ENCODE data around the gene KCNH4. TPM values are rescaled to one million over a fixed set of nuclear protein-coding genes. Genes with fewer than 3 reads are reported as not detected.

KCNH4 gene
- total and polyA plus RNA-seq, 2 of the 13 experiments (the other 11 are each of a cell fraction or from before 2014, with no cell fraction given), result 0.01 to 0.09 TPM

DNA sequence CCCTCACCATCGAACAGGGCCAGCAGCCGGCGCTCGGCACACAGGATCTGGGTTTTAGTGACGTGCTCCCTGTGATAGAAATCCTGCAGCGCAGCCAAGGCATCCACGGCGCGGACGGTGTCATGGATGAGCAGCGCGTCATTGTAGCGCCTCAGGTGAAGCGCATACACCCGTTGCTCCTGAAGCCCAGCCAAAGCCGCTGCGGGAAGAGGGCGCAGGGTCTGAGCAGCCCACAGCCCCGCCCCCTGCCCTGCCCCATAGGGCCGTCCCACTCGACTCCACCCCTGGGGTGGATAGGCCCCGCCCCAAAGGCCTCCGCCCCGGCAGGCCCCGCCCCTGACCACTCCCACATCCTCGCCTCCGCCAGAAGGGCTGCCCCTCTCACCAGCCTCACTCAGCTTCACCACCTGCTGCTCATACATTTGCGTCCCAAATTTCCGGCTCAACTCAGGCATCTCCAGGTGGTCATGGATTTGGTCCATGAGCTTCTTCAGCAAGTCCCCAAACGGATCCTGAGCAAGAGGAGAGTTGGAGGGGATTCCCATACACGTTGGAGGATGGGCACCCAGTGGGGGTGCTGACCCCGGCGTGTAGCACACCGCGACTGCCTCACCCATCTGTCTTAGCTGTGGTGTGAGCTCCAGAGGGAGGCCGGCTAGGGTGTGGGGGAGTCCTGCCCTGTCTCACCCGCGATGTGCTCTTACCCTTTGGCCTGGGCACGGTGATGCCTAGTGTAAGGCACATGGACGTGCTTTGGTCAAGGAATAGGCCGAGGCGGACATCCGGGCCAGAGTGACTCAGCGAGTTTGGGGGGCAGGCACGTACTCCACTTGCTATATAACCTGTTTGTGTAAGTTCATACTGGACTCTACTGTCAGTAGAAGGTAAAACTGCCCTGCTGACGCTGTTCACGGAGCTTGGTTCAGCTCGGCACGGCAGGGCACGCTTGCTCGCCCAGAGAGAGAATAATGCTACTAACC is 73.1 kb downstream of the KCNH4 start (continued):
- TF ChIP-seq TGIF2 (CRISPR knock-in tag; IDR thresholded peaks at IDR 0.05) (no peak), RBM22 (optimal IDR thresholded peaks at IDR 0.05; ENCODE audit: low read length) (no peak), SALL1 (CRISPR knock-in tag; IDR thresholded peaks at IDR 0.05) (peak; percentile 46; the same call in 1 of the 2 replicates), ZNF552 (CRISPR knock-in tag; IDR thresholded peaks at IDR 0.05; ENCODE audit: borderline replicate concordance) (no peak), HNF1A (IDR thresholded peaks at IDR 0.05; ENCODE audit: low read depth) (no peak), HNF1A (CRISPR knock-in tag; IDR thresholded peaks at IDR 0.05; ENCODE audit: borderline replicate concordance) (no peak), PTBP1 (IDR thresholded peaks at IDR 0.05; ENCODE audit: low read depth, low read length, poor library complexity, severe bottlenecking) (no peak), ELF1 (CRISPR knock-in tag; IDR thresholded peaks at IDR 0.05) (no peak), REPIN1 (CRISPR knock-in tag; IDR thresholded peaks at IDR 0.05; ENCODE audit: borderline replicate concordance, low read depth) (no peak), HIVEP1 (CRISPR knock-in tag; IDR thresholded peaks at IDR 0.05) (no peak), HDAC1 (CRISPR knock-in tag; IDR thresholded peaks at IDR 0.05) (no peak), ZNF260 (CRISPR knock-in tag; IDR thresholded peaks at IDR 0.05; ENCODE audit: borderline replicate concordance, low read depth) (no peak), ZNF557 (CRISPR knock-in tag; IDR thresholded peaks at IDR 0.05) (no peak), HOXA5 (CRISPR knock-in tag; IDR thresholded peaks at IDR 0.05) (no peak), ZC3H4 (CRISPR knock-in tag; IDR thresholded peaks at IDR 0.05; ENCODE audit: borderline replicate concordance) (no peak), SOX13 (IDR thresholded peaks at IDR 0.05) (no peak), SOX13 (CRISPR knock-in tag; conservative IDR thresholded peaks at IDR 0.05 in 1 of 2, IDR thresholded peaks at IDR 0.05 in 1 of 2) (no peak), ZNF232 (CRISPR knock-in tag; IDR thresholded peaks at IDR 0.05; ENCODE audit: borderline replicate concordance) (no peak)
- TF ChIP-seq, protein P1, sequence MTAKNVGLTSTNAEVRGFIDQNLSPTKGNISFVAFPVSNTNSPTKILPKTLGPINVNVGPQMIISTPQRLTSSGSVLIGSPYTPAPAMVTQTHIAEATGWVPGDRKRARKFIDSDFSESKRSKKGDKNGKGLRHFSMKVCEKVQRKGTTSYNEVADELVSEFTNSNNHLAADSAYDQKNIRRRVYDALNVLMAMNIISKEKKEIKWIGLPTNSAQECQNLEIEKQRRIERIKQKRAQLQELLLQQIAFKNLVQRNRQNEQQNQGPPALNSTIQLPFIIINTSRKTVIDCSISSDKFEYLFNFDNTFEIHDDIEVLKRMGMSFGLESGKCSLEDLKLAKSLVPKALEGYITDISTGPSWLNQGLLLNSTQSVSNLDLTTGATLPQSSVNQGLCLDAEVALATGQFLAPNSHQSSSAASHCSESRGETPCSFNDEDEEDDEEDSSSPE (CRISPR knock-in tag; IDR thresholded peaks at IDR 0.05), result no peak
- TF ChIP-seq, protein P2, sequence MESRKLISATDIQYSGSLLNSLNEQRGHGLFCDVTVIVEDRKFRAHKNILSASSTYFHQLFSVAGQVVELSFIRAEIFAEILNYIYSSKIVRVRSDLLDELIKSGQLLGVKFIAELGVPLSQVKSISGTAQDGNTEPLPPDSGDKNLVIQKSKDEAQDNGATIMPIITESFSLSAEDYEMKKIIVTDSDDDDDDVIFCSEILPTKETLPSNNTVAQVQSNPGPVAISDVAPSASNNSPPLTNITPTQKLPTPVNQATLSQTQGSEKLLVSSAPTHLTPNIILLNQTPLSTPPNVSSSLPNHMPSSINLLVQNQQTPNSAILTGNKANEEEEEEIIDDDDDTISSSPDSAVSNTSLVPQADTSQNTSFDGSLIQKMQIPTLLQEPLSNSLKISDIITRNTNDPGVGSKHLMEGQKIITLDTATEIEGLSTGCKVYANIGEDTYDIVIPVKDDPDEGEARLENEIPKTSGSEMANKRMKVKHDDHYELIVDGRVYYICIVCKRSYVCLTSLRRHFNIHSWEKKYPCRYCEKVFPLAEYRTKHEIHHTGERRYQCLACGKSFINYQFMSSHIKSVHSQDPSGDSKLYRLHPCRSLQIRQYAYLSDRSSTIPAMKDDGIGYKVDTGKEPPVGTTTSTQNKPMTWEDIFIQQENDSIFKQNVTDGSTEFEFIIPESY (CRISPR knock-in tag; IDR thresholded peaks at IDR 0.05), result peak; percentile 67
- TF ChIP-seq, protein P3, sequence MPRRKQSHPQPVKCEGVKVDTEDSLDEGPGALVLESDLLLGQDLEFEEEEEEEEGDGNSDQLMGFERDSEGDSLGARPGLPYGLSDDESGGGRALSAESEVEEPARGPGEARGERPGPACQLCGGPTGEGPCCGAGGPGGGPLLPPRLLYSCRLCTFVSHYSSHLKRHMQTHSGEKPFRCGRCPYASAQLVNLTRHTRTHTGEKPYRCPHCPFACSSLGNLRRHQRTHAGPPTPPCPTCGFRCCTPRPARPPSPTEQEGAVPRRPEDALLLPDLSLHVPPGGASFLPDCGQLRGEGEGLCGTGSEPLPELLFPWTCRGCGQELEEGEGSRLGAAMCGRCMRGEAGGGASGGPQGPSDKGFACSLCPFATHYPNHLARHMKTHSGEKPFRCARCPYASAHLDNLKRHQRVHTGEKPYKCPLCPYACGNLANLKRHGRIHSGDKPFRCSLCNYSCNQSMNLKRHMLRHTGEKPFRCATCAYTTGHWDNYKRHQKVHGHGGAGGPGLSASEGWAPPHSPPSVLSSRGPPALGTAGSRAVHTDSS (CRISPR knock-in tag; conservative IDR thresholded peaks at IDR 0.05), result no peak

Data from HepG2 (cell line).